Thyroid gland (tissue), 4 donors: ENCODE measurements around the gene CDKL5.

Experiments
- CTCF ChIP-seq, 6 experiments: fragments of 200-600 bp in 3 of 6; fragments of 450-650 bp in 3 of 6; sonication (generic) in 3 of 6; IDR thresholded peaks; one replicate each; pipeline ENCODE4 v1.5.1; 2016 to 2019; ENCODE audit warnings: antibody characterized with exemption in 6 of 6, mild to moderate bottlenecking in 2 of 6, inconsistent platforms in 1 of 6, moderate library complexity in 1 of 6
- POLR2A ChIP-seq, 2 donors: fragments of 450-650 bp; IDR thresholded peaks; one replicate each; pipeline ENCODE4 v1.6.1; 2017; ENCODE audit warnings: antibody characterized with exemption in 2 of 2, mild to moderate bottlenecking in 2 of 2, moderate library complexity in 1 of 2

DNA sequence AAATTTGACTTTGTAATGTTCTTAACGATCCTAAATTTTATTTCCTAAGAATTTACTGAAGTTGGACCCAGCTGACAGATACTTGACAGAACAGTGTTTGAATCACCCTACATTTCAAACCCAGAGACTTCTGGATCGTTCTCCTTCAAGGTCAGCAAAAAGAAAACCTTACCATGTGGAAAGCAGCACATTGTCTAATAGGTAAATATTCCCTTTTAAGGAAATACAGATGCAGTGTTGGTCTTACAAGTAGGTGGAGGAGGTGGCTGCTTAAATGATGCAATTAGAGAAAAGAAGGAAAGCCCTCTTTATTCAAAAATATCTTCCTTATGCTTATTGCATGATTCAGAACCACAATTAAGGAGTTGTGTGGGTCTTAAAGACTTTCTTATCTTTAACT lies 173.0 kb downstream of the CDKL5 start:
- TF ChIP-seq CTCF (IDR thresholded peaks at IDR 0.05): no peak
- no peak for TF ChIP-seq POLR2A (IDR thresholded peaks at IDR 0.05)
